Measurements from ENCODE around the gene OLIG1.

DNA sequence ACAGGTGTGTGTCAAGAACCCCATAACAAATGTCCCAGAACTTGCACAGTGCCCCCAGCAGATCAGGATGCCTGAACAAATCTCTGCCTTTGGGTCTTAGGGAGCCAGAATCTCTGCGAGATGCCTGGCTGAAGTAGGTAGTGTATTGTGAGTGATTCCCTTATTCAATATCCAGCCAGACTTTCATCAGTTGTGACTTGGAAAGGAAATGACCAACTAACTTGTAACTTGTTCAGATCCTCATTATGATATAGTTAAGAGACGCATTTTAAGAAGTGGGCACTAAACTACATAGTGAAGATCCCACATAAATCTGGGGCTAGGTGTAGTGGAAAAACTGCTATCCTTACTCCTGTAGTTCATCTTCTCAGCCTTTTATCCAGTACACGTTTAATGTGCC lies 32.4 kb upstream of the OLIG1 start:
- TF ChIP-seq GATA3 (IDR thresholded peaks at IDR 0.05; ENCODE audit: low read depth, low read length) (no peak), GATA2 (IDR thresholded peaks at IDR 0.05; ENCODE audit: low read depth, low read length) (no peak)

Measured in SH-SY5Y (cell line).